NCI-H345 treated with DMSO at 0.1 percent for 48 hours (cell line): Measurements from ENCODE around the gene ZNF619.

Experiments used
- DNase-seq: peaks from one replicate; lab custom pipeline; 2025; ENCODE audit not compliant: unreplicated experiment; lab: John Stamatoyannopoulos, UW

ZNF619 gene

GRCh38 chr3:40524568-40525285 is 47.8 kb downstream of the ZNF619 start, which contains the start of gene ZNF621:
TSS of gene ZNF621 (plus strand) at chr3:40524960. CDS start at chr3:40525841, 881 bp downstream.
- DNase-seq = peak; percentile 57

- no peak for DNase-seq
These were observed 51.5 kb downstream of the ZNF619 start for GRCh38 chr3:40528426-40528825.

GRCh38 chr3:40532252-40532651 is 55.3 kb downstream of the ZNF619 start:
- no peak for DNase-seq

- DNase-seq = no peak
These were observed 57.4 kb downstream of the ZNF619 start for GRCh38 chr3:40534283-40534682.
